K562 (cell line): Measurements from ENCODE around the gene NSRP1.

Experiments
- CTCF ChIP-seq, 3 experiments: IDR thresholded peaks in 2 of 3; conservative IDR thresholded peaks in 1 of 3; 2 replicates each; pipeline ENCODE4 v1.5.1; 2011 to 2012; ENCODE audit warnings: low read length in 3 of 3, mild to moderate bottlenecking in 3 of 3, control low read depth in 2 of 3, improper control_type of control experiment in 1 of 3, inconsistent platforms in 1 of 3, low read depth in 1 of 3, mixed read lengths in 1 of 3, moderate library complexity in 1 of 3; ENCODE audit not compliant: insufficient read depth in 2 of 3
- NELFE ChIP-seq: IDR thresholded peaks from 2 replicates; pipeline ENCODE4 v1.6.1; 2011; ENCODE audit warnings: mild to moderate bottlenecking; ENCODE audit not compliant: insufficient read depth, insufficient read length
- PHF8 ChIP-seq: fragments of 200-600 bp; sonication (generic); IDR thresholded peaks from 2 replicates; pipeline ENCODE4 v1.6.1; 2012; ENCODE audit warnings: mixed run types, mild to moderate bottlenecking, inconsistent platforms, low read length, moderate library complexity, borderline replicate concordance
- PKNOX1 ChIP-seq: fragments of 450-650 bp; IDR thresholded peaks from 2 replicates; pipeline ENCODE4 v1.6.1; 2016
- SIRT6 ChIP-seq: IDR thresholded peaks from one replicate; pipeline ENCODE4 v1.6.1; 2012; ENCODE audit warnings: low read depth, mild to moderate bottlenecking, control low read depth, inconsistent platforms, low read length, moderate library complexity
- ZNF76 ChIP-seq: fragments of 250-450 bp; sonication (Bioruptor Pico); IDR thresholded peaks from 2 replicates; pipeline ENCODE4 v1.4.0; 2020; ENCODE audit warnings: mild to moderate bottlenecking, moderate library complexity, borderline replicate concordance

- TF ChIP-seq ZNF76 (CRISPR knock-in tag) (no peak), CTCF (IDR thresholded peaks at IDR 0.05 in 2 of 3, conservative IDR thresholded peaks at IDR 0.05 in 1 of 3; ENCODE audit: insufficient read depth in 2 of 3, low read depth in 1 of 3, low read length in 3 of 3) (no peak), PKNOX1 (no peak), PHF8 (no peak), NELFE (no peak), SIRT6 (no peak)
Measured at GRCh38 chr17:30091771-30092170, 24.8 kb upstream of the NSRP1 start.
